Measurements from ENCODE around the gene SPECC1L.

The SPECC1L gene

DNA sequence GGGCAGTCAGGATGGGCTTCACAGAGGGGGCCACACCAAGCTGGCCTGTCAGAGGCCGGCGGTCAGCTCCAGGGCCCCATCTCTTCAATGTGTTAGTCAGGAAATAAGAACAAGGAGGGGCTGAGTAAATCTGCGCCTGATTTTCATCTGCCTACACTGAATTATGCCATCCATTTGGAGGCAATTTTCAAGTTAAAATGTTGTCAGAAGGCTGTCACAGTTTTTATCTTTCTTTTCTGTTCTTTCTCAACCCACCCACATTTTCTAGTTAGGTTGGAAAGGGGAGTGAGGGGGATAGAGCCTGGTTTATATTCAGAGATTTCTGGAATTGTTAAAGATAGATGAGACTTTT, 175.6 kb downstream of the SPECC1L start:
- DNase-seq: no peak

DNA sequence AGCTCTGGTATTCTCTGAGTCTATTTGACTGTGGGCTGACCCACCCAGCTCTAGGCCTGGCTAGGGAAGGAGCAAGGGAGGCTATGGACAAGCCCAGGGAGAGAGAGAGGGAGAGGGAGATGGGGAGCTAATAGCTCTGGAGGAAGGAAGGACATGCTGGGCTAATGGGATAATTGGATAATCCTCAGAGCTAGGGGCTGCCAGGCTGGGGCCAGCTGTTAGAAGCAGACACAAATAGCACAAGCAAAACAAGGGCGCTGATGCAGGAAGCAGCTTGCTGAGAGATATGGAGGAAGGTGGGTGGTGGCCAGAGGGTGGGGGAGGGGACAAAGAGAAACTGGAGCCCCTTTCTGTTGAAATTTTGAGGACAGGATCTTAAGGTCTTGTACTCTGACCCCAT, 180.0 kb downstream of the SPECC1L start:
- DNase-seq: no peak

DNA sequence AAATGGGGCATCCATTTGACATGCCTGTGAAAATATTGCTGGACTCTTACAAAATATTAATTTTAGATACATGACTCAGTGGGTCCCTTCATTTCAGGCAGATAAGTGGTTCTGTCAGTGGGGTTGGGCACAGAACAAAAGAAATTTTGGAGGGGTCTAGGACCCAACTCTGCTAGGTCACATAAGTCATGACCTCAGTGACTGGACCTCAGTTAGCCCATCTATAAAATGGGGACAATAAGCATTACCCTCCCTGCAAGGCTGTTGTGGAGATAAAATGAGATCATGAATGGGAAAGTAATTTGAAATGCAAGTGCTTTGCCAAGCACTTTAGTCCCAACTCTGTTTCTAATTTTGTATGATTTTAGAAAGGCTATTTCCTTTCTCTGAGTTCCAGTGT, 180.5 kb downstream of the SPECC1L start:
- no peak for DNase-seq

GRCh38 chr22:24453853-24454252, 183.2 kb downstream of the SPECC1L start:
- DNase-seq: no peak

GRCh38 chr22:24455039-24455438, 184.4 kb downstream of the SPECC1L start:
- DNase-seq: no peak

DNA sequence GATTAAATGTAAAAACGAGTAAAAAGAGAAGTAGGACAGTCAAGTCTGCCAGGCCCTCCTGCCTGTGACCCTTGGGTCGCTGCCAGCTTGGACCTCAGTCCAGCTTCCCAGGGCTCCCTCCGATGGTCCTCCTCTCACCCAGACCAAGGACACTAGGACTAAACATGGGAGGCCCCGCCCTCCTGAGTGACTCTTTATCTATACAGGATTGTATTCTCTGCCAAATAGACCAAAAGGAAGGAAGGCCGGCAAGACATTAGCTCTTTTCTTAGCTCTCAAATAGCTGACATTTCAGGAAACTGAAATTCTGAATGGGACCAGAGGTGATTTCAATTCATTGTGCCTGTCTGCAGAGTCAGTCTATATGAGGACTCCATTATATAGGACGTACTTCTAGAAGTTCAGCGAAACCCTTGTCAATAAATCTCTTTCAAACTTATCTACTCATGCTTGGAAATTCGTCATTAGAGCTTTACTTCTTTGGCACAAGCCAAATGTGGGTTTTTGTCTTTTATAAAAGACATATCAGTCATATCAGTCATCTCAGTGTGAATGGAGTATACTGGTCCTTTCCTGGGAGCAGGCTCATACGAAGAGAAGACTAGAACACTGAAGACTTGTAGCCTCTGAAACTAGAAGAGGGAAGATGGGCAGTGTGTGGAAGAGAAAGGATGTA, 185.3 kb downstream of the SPECC1L start:
- DNase-seq: no peak

GRCh38 chr22:24457894-24458420, 187.3 kb downstream of the SPECC1L start:
- DNase-seq: no peak

DNA sequence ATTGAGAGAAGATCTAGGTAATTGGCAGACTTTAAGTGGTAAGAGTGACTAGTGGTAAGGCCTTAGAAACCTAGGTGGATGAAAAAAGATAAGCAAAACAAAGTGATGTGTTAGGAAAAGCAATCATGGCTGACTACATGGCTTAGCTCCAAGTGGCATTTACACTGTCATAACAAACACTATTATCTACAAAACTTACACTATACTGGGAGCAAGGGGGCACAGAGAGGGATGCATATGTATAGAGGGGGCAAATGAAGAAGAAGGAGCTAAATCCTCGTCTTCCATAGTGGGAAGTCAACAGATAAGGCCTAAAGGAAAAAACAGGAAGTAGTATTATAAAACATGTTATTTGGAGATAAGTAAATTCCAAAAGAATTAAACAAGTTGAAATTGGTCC, 189.3 kb downstream of the SPECC1L start:
- no peak for DNase-seq

- DNase-seq: no peak
Measured at GRCh38 chr22:24460418-24461089, 189.9 kb downstream of the SPECC1L start.

DNA sequence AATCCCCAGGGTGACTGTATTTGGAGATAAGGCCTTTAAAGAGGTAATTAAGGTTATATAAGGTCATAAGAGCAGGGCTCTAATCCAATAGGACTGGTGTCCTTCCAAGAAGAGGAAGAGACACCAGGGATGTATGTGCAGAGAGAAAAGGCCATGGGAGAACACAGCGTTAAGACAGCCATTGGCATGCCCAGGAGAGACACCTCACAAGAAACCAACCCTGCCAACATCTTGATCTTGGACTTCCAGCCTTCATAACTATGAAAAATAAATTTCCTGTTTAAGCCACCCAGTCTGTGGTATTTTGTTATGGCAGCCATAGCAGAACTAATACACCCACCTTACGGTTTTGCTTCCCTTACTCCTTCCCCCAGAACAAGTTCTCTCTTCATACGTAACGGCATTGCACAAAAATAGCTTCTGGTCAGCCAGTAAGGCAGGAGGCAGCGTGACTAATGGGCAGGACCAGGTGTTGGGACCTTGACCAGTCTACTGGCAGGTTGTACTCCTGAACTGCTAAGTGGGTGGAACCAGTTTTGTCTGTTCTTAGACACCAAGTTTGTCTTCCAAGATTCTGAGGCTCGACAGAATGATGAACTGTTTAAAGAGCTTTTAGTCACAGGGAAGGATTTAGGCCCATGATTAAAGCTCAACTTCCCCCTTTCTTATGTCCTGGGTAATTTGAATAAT, 192.6 kb downstream of the SPECC1L start:
- no peak for DNase-seq

GRCh38 chr22:24465566-24465965, 194.9 kb downstream of the SPECC1L start:
- no peak for DNase-seq

GRCh38 chr22:24465975-24466374, 195.3 kb downstream of the SPECC1L start:
- no peak for DNase-seq

DNA sequence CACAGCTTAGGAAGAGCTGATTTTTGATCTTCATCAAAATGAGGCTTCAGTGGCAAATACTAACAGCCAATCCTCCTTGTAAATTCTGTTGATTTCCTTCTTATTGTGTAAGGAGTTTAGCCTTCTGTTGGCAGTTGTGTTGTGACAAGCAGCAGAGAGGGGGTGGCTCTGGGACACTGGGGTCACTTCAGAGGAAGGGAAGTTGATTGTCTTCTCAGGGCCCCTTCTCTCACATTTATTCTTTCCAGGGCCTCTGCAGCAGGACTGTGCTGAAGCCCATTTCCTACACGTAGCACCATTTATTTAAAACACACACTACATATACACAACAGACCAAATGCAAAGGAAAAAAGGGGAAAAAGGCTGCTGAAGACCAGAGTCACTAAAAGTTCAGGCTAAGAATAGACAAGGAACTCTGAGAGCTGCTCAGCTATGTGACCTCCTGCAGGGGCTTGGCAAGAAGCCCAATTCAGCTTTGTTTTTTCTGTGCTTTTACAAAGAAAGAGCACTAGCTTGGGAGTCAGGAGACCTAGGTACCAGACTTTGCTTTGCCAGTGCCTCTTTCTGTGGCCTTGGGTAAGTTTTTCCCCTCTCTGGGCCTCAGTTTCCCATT, 196.2 kb downstream of the SPECC1L start:
- DNase-seq: no peak

- DNase-seq: no peak
Measured at GRCh38 chr22:24467340-24467739, 196.7 kb downstream of the SPECC1L start.

Data from activated naive CD4-positive, alpha-beta T cell treated with Interleukin-2 at 50 U/mL for 16 hours (primary cell).